G401 (cell line): ENCODE data around the gene MOSPD3. TPM values are rescaled to one million over a fixed set of nuclear protein-coding genes. Genes with fewer than 3 reads are reported as not detected.
A peak's percentile ranks its signal among the peaks of the same experiment; 100 is the strongest.

Source experiments
- DNase-seq: peaks from one replicate; pipeline ENCODE4 v3.0.0-alpha.2; 2015; ENCODE audit warnings: low spot score
- in situ Hi-C: cut with HindIII; loops from 2 replicates; pipeline ENCODE4 v1.10.0; 2016; ENCODE audit warnings: low sequenced_read_pairs, mixed read lengths
- total RNA-seq: library from RNA; depleted of rRNA; stranded (reverse); fragments of >200 nt; shearing (Covaris generic); gene quantifications from 2 replicates; pipeline ENCODE4 v1.2.3, GENCODE V29; 2014

MOSPD3 gene
- total RNA-seq, 1 experiment from 2014 or later: 52.9 TPM

GRCh38 chr7:100613412-100614175, 1.3 kb downstream of the MOSPD3 start:
- in situ Hi-C loops: no loop called here
- DNase-seq: no peak

DNA sequence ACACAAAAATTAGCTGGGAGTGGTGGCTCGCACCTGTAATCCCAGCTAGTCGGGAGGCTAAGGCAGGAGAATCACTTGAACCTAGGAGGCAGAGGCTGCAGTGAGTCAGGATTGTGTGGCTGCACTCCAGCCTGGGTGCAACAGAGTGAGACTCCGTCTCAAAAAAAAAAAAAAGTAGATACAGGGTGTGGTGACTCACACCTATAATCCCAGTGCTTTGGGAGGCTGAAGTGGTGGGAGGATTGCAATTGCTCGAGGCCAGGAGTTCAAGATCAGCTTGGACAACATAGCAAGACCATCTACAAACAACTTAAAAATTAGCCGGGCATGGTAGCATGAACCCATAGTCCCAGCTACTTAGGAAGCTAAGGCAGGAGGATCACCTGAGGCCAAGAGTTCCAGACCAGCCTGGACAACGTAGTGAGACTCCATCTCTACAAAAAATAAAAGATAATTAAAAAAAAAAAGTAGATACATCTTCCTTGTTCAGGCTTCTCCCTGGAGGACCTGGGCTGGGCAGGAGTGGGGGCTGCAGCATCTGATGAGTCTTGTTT, 2.0 kb downstream of the MOSPD3 start:
- DNase-seq: no peak
- in situ Hi-C loops: no loop called here

DNA sequence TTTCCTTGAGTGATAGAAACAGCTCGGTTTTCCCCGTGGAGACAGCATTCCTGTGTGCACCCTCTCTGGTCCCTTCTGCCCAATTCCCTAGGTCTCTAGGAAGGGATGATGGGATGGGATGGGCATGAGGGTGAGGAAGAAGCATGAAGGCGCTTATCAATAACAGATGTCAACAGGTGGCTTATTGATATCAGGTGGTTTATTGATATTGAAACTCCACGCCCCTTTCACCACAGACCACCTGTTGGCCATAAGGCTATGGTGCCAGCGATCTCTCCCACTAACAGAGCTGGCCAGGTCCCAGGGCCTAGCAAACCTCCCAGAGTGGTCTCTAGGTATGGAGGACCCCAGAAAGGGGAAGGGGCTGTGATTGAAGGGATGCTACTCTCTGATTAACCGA, 7.9 kb downstream of the MOSPD3 start:
- in situ Hi-C loops: no loop called here
- DNase-seq: no peak

- no peak for DNase-seq
- in situ Hi-C loops: no loop called here
These were observed 8.5 kb downstream of the MOSPD3 start for GRCh38 chr7:100620804-100621203.

DNA sequence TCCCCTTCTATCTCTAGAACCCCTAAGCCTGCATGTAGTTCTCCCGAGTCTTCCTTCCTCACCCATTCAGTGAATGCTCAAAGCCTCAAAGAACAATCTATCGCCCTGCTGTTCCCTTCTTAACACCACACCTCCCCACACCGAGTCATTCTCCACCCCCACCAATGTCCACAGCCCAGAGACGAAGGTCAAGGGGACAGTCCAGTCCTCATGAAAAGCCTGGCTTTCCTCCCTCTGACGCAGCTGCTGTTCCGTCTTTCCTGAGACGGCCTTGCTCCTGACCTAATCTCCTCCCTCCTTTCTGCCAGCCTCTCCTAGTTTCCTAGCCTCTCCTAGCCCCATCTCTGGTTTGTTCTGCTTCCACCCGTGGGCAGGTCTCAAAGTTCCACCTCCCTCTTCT, 9.2 kb downstream of the MOSPD3 start:
- DNase-seq: no peak
- in situ Hi-C loops: no loop called here

- in situ Hi-C loops: no loop called here
- no peak for DNase-seq
These were observed 11.8 kb downstream of the MOSPD3 start for GRCh38 chr7:100623951-100624824.

- in situ Hi-C loops: no loop called here
- no peak for DNase-seq
These were observed 13.7 kb downstream of the MOSPD3 start for GRCh38 chr7:100626055-100626454.

GRCh38 chr7:100626530-100627237, 14.3 kb downstream of the MOSPD3 start:
- DNase-seq: peak; percentile 86
- in situ Hi-C loops: no loop called here

DNA sequence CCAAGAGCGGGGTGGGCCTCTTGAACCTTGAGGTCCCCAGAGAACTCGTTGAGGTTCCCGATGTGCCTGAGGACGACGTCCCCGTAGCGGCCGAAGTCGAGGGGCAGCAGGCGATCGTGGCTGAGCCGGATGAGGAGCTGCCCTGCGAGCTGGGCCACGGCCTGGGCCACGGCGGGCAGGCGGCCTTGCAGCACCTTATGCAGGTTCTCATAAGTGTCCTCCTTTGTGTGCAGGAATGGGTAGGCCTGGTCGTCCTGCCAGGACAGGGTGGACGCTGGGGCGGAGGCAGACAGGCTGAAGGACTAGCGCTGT, 14.9 kb downstream of the MOSPD3 start:
- no peak for DNase-seq
- in situ Hi-C loops: no loop called here

GRCh38 chr7:100629117-100629716, 16.9 kb downstream of the MOSPD3 start:
- peak; percentile 36 for DNase-seq
- in situ Hi-C loops: no loop called here

DNA sequence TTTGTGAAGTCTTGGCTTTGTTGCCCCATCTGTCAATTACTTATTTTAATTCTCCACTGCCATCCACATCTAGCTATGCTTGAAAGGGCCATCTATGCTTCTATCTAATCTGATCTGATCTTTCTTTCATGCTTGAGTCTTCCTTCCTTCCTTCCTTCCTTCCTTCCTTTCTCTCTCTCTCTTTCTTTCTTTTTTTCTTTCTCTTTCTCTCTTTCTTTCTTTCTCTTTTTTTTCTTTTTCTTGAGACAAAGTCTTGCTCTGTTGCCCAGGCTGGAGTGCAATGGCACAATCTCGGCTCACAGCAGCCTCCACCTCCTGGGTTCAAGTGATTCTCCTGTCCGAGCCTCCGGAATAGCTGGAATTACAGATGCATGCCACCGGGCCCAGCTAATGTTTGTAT, 17.7 kb downstream of the MOSPD3 start:
- DNase-seq: no peak

GRCh38 chr7:100632951-100633717, 20.8 kb downstream of the MOSPD3 start:
- in situ Hi-C loops: no loop called here
- DNase-seq: no peak

More for the DNA sequence above, 17.7 kb downstream of the MOSPD3 start:
- in situ Hi-C loops: no loop called here

DNA sequence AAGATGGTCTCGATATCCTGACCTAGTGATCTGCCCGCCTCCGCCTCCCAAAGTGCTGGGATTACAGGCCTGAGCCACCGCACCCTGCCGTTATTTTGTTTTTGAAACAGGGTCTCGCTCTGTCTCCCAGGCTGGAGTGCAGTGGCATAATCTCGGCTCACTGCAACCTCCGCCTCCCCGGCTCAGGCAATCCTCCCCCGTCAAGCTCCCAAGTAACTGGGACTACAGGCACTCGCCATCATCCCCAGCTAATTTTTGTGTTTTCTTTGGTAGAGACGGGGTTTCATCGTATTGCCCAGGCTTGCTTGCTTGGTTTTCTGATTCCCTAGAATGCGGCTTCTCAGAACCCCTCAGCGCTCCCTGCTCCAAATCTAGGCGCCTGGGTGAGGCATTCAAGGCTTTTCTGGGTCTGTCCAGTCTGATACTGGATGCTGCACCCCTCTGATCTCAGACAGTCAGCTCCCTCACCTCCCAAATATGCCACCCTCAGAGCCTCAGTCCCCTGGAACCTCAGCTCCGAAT, 27.7 kb downstream of the MOSPD3 start:
- in situ Hi-C loops: no loop called here

DNA sequence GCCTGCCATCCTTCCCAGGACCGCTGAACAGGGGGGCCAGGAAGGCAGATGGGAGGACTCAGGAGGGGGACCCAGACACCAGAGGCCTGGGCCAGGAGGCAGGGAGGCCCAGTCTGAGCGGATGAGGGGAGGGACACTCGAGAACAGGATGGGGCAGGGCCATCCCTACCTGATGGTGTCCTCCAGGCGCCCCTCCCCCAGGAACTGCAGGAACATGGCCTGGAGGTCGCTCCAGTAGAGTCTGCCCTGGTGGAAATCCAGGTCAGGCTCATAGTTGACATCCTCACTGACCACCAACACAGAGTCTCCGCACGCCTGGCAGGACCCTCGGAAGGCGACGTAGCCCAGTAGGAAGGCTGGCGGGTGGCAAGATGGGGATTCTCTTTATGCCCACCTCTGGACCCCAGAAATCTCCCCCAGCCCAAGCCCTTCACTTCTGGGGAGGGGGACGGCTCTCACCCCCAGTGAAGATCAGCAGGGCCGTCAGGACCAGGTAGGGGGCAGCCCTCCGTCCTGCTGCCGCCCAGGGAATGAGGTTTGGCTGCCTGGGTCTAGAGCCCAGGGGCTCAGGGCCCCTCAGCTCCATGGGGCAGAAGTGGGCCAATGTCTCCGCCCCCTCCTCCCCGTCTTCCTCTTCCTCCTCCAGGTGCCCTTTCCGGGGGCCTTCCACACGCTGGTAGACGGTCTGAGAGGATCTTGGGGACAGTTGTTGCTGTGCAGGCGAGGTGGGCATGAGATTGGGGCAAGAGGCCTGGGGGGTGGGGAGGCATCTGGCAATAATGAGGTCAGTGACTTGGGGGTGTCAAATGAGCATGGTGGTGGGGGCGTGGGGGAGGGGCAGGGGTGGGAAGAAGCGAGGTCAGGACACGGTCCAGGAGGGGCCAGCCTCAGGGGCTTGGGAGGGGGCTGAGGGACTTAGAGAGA, 28.4 kb downstream of the MOSPD3 start:
- no peak for DNase-seq
- in situ Hi-C loops: no loop called here

More for the DNA sequence above, 27.7 kb downstream of the MOSPD3 start:
- no peak for DNase-seq

DNA sequence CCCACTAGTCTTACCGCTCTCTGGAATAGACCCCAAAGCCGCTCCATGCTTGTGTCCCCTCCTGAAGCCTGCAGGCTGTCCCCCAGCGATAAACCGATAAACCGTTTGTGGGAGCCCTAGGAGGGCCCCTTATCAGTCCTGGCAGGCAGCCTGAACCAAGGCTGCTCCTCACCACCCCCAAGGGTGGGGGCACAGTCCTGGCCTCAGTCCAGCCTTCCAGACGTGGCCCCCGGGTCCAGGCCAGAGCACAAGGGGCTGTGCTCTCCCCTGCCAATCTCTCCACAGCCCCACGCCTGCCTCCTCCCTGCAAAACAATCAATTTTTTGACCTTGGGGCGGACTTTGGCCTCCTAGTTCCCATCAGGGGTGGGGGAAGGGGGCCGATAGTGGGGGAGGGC, 29.1 kb downstream of the MOSPD3 start, which contains the start of gene TFR2:
TFR2 (minus strand) TSS at position 90 of the 397 bp plus-strand sequence; CDS start at position 47, 43 bp downstream.
- in situ Hi-C loops: no loop called here
- DNase-seq: no peak

GRCh38 chr7:100641860-100642533, 29.7 kb downstream of the MOSPD3 start:
- in situ Hi-C loops: no loop called here
- DNase-seq: no peak

DNA sequence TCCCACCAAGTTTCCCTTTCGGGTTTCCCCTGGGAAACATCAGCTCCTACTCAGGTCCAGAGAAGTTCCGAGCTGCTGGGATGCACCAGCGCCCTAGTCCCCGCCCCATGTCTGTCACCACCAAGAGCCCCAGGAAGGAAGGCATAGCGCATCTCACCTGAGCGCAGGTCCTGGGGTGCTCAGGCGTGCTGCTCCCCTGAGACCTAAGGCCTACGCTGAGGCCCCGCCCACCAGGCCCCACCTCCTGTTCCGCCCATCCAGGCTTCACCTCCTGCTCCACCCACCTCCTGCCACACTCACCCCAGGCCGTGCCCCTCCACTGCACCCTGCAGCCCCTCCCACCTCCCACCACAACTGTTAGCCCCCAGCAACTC, 30.2 kb downstream of the MOSPD3 start:
- in situ Hi-C loops: no loop called here
- DNase-seq: no peak
